Glutamatergic neuron (in vitro differentiated cells): ENCODE results near the gene FGF16. TPM values are rescaled to one million over a fixed set of nuclear protein-coding genes. Genes with fewer than 3 reads are reported as not detected.

Source experiments
- DNase-seq: peaks from one replicate; pipeline ENCODE4 v3.0.0; 2022
- H3K27ac Mint-ChIP-seq: one replicate; pipeline ENCODE4 v1.8.0; 2020; ENCODE audit warnings: mild to moderate bottlenecking, mixed read lengths, inconsistent platforms; ENCODE audit not compliant: unreplicated experiment
- H3K27me3 Mint-ChIP-seq: one replicate; pipeline ENCODE4 v1.8.0; 2020; ENCODE audit warnings: mild to moderate bottlenecking, moderate library complexity, mixed read lengths, inconsistent platforms; ENCODE audit not compliant: unreplicated experiment
- H3K36me3 Mint-ChIP-seq: one replicate; pipeline ENCODE4 v1.8.0; 2020; ENCODE audit warnings: mild to moderate bottlenecking, mixed read lengths, inconsistent platforms; ENCODE audit not compliant: unreplicated experiment
- H3K4me1 Mint-ChIP-seq: one replicate; pipeline ENCODE4 v1.8.0; 2020; ENCODE audit warnings: mild to moderate bottlenecking, low read depth, mixed read lengths, inconsistent platforms; ENCODE audit not compliant: unreplicated experiment
- H3K4me3 Mint-ChIP-seq: one replicate; pipeline ENCODE4 v1.8.0; 2020; ENCODE audit warnings: mild to moderate bottlenecking, mixed read lengths, inconsistent platforms; ENCODE audit not compliant: unreplicated experiment
- H3K9me3 Mint-ChIP-seq: one replicate; pipeline ENCODE4 v1.8.0; 2020; ENCODE audit warnings: mild to moderate bottlenecking, moderate library complexity, mixed read lengths, inconsistent platforms; ENCODE audit not compliant: unreplicated experiment
- CTCF ChIP-seq: fragments of 200-600 bp; sonication (generic); IDR thresholded peaks from one replicate; pipeline ENCODE4 v1.5.0; 2021; ENCODE audit not compliant: partially characterized antibody, unreplicated experiment
- total RNA-seq: library from RNA; stranded (reverse); fragmentation: NEBNext Ultra II Directional; extraction: Animal tissue kit (Norgen Biotek cat#: 25700); gene quantifications from one replicate; pipeline ENCODE4 v1.2.1, GENCODE V29; 2021; ENCODE audit not compliant: unreplicated experiment

The FGF16 gene
- total RNA-seq, 1 donor from 2014 or later = not detected

GRCh38 chrX:77428551-77428950 is 18.6 kb upstream of the FGF16 start:
- Mint-ChIP-seq H3K4me3 (no peak overlapping the region), H3K9me3 (peaks cover 5% of the 10 kb centered on the region), H3K4me1 (peaks cover 11% of the 10 kb centered on the region), H3K27me3 (peaks cover 2% of the 10 kb centered on the region), H3K27ac (no peak overlapping the region), H3K36me3 (no peaks in the 10 kb centered on the region)
- no peak for TF ChIP-seq CTCF
- no peak for DNase-seq

- Mint-ChIP-seq H3K27me3 (peaks cover 2% of the 10 kb centered on the region), H3K36me3 (no peaks in the 10 kb centered on the region)
- TF ChIP-seq CTCF = no peak
These were observed 16.0 kb upstream of the FGF16 start for GRCh38 chrX:77431227-77431626.

GRCh38 chrX:77433001-77433400 is 14.2 kb upstream of the FGF16 start:
- H3K36me3 Mint-ChIP-seq = no peaks in the 10 kb centered on the region
- peaks cover 5% of the 10 kb centered on the region for H3K9me3 Mint-ChIP-seq
- no peak overlapping the region for H3K4me3 Mint-ChIP-seq
- H3K27me3 Mint-ChIP-seq = peaks cover 2% of the 10 kb centered on the region
- H3K27ac Mint-ChIP-seq = no peak overlapping the region
- TF ChIP-seq CTCF = no peak
- no peak for DNase-seq
- peaks cover 11% of the 10 kb centered on the region for H3K4me1 Mint-ChIP-seq

More at GRCh38 chrX:77431227-77431626, 16.0 kb upstream of the FGF16 start:
- DNase-seq = peak; percentile 37
- Mint-ChIP-seq H3K9me3 (peaks cover 5% of the 10 kb centered on the region), H3K4me3 (peak overlapping the region; percentile 25), H3K27ac (no peak overlapping the region), H3K4me1 (peaks cover 11% of the 10 kb centered on the region)

- no peak for DNase-seq
- Mint-ChIP-seq H3K4me3 (no peak overlapping the region), H3K4me1 (peaks cover 8% of the 10 kb centered on the region), H3K9me3 (peaks cover 3% of the 10 kb centered on the region), H3K27ac (no peak overlapping the region), H3K36me3 (no peaks in the 10 kb centered on the region), H3K27me3 (peaks cover 4% of the 10 kb centered on the region)
- TF ChIP-seq CTCF = no peak
These were observed 12.2 kb upstream of the FGF16 start for GRCh38 chrX:77434962-77435361.

GRCh38 chrX:77436271-77436670 is 10.9 kb upstream of the FGF16 start:
- DNase-seq = no peak
- Mint-ChIP-seq H3K36me3 (no peaks in the 10 kb centered on the region), H3K27me3 (peaks cover 3% of the 10 kb centered on the region), H3K4me3 (no peak overlapping the region), H3K4me1 (peaks cover 1% of the 10 kb centered on the region), H3K9me3 (peaks cover under 1% of the 10 kb centered on the region), H3K27ac (no peak overlapping the region)
- no peak for TF ChIP-seq CTCF
